ENCODE results near the gene LRP1B.

Gene LRP1B

DNA sequence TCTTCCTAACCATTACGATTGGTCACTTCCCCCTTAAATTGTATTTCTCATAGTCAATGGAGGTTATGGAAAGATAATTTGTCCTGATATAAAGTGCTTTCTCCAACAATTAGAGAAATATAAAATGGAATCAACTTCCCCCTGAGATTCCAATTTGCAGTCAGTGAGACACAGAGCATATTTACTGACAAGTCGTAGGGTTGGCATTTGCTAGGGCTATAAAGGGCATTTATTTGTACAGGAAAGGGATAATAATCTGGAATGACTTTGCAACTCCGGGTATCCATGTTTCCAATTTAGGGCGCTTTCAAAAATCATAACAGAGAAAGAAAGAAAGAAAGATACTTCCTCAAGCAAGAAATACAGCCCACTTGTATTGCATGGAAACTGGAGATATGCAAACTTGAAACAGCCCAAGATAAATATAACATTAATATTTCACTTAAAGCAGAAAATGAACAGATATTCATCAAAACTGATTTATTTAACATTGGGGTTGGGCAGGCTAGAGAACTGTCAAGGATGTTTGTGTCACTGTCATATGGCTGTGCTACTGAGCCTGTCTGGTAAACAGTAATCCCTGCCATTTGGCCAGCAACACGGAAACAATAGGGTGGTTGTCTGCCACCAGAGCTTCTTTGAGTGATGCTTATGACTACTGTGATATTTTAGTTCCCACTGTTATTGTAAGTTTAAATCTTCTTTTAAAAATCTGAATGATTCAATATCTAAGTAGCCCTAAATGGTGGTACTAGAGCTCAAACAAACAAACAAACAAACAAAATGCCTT is 621.8 kb downstream of the LRP1B start:
- H3K36me3 ChIP-seq (ENCODE audit: control insufficient read depth in 1 of 2, insufficient read depth in 2 of 2, low read length in 2 of 2) = no peaks in the 10 kb centered on the region
- no peak overlapping the region for H3K4me3 ChIP-seq (ENCODE audit: low read depth in 1 of 2, low read length in 2 of 2)
- H3K27ac ChIP-seq (ENCODE audit: low read depth, low read length) = no peak overlapping the region
- no peak overlapping the region for H3K9ac ChIP-seq (ENCODE audit: low read depth in 1 of 2, low read length in 2 of 2)
- no peaks in the 10 kb centered on the region for H3K4me1 ChIP-seq (ENCODE audit: control insufficient read depth in 1 of 2, insufficient read depth in 2 of 2, low read length in 2 of 2)
- no peaks in the 10 kb centered on the region for H3K9me3 ChIP-seq (ENCODE audit: control insufficient read depth in 1 of 2, low read length in 2 of 2)
- no peaks in the 10 kb centered on the region for H3K27me3 ChIP-seq (ENCODE audit: control insufficient read depth in 1 of 2, insufficient read depth in 2 of 2, low read length in 2 of 2)

DNA sequence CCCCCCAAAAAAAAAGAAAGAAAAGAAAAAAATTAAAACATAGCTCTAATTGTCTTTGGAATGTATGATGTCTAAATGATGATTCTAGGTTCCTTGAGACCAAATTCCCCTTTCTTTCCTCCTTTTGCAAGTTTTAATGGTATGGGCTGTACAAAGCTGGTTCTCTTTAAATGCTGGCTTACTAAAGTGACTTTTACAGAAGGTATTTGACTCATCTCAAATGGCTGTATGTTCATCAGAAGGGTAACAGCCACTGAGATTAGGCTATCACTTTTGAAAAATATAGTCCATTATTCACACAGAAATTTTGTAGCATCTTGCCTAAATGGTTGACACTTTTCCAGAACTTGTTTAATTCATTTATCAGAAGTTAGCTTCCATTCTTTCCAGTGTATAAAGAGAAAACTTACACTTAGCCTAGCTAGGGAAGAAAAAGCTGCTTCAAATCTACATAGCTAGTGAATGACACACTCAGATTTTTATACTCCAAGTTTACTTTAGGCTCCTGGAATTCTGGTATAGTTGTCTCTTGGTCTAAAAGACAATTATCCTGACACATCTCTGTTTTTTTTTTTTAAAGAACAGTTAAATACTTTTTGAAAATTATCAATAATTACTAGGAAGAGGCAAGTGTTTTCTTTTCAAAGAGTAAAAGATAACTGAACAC is 622.6 kb downstream of the LRP1B start:
- Histone ChIP-seq H3K9me3 (ENCODE audit: control insufficient read depth in 1 of 2, low read length in 2 of 2) (no peaks in the 10 kb centered on the region), H3K4me1 (ENCODE audit: control insufficient read depth in 1 of 2, insufficient read depth in 2 of 2, low read length in 2 of 2) (no peaks in the 10 kb centered on the region), H3K36me3 (ENCODE audit: control insufficient read depth in 1 of 2, insufficient read depth in 2 of 2, low read length in 2 of 2) (no peaks in the 10 kb centered on the region), H3K27me3 (ENCODE audit: control insufficient read depth in 1 of 2, insufficient read depth in 2 of 2, low read length in 2 of 2) (no peaks in the 10 kb centered on the region), H3K4me3 (ENCODE audit: low read depth in 1 of 2, low read length in 2 of 2) (no peak overlapping the region), H3K9ac (ENCODE audit: low read depth in 1 of 2, low read length in 2 of 2) (no peak overlapping the region), H3K27ac (ENCODE audit: low read depth, low read length) (no peak overlapping the region)

DNA sequence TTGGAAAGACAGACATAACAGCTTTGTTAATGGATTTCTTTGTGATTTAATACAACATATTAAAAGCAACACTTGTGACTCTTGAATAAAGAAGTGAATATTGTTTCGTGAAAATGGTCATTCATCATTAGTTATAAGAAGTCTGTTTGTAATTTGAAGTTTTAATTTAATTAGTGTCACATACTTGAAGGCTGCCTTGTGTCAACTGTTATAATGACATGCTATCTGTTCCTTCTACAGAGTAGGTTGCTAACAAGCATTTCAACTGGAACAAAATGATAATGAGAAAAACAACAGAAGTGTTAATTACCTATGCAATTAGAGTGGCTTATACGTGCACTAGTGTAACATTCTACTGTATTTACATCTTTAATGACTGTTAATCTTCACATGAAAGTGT is 624.7 kb downstream of the LRP1B start:
- no peaks in the 10 kb centered on the region for H3K9me3 ChIP-seq (ENCODE audit: control insufficient read depth in 1 of 2, low read length in 2 of 2)
- H3K27me3 ChIP-seq (ENCODE audit: control insufficient read depth in 1 of 2, insufficient read depth in 2 of 2, low read length in 2 of 2) = no peaks in the 10 kb centered on the region
- H3K36me3 ChIP-seq (ENCODE audit: control insufficient read depth in 1 of 2, insufficient read depth in 2 of 2, low read length in 2 of 2) = no peaks in the 10 kb centered on the region
- H3K4me1 ChIP-seq (ENCODE audit: control insufficient read depth in 1 of 2, insufficient read depth in 2 of 2, low read length in 2 of 2) = no peaks in the 10 kb centered on the region
- no peak overlapping the region for H3K27ac ChIP-seq (ENCODE audit: low read depth, low read length)
- no peak overlapping the region for H3K9ac ChIP-seq (ENCODE audit: low read depth in 1 of 2, low read length in 2 of 2)
- no peak overlapping the region for H3K4me3 ChIP-seq (ENCODE audit: low read depth in 1 of 2, low read length in 2 of 2)

DNA sequence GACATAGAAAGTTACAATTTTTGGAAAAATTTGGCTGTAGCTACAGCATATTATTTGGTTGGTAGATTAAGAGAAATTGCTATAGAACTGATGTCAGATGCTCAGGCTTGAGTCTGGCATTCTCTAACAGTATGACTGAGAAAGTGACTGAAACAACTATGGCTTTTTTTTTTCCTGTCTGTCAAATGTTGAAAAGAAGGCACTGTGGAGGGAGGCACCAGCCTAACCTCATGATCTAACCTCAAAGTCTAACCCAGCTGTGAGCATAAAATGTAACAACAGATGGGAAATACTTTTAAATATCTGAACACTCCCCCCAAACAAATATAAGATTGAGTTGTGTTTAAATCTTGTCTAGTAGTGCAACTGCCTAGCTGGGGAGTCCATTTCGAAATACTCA is 629.1 kb downstream of the LRP1B start:
- Histone ChIP-seq H3K27me3 (ENCODE audit: control insufficient read depth in 1 of 2, insufficient read depth in 2 of 2, low read length in 2 of 2) (no peaks in the 10 kb centered on the region), H3K4me1 (ENCODE audit: control insufficient read depth in 1 of 2, insufficient read depth in 2 of 2, low read length in 2 of 2) (no peaks in the 10 kb centered on the region), H3K36me3 (ENCODE audit: control insufficient read depth in 1 of 2, insufficient read depth in 2 of 2, low read length in 2 of 2) (no peaks in the 10 kb centered on the region), H3K9me3 (ENCODE audit: control insufficient read depth in 1 of 2, low read length in 2 of 2) (no peaks in the 10 kb centered on the region), H3K9ac (ENCODE audit: low read depth in 1 of 2, low read length in 2 of 2) (no peak overlapping the region), H3K27ac (ENCODE audit: low read depth, low read length) (no peak overlapping the region), H3K4me3 (ENCODE audit: low read depth in 1 of 2, low read length in 2 of 2) (no peak overlapping the region)

DNA sequence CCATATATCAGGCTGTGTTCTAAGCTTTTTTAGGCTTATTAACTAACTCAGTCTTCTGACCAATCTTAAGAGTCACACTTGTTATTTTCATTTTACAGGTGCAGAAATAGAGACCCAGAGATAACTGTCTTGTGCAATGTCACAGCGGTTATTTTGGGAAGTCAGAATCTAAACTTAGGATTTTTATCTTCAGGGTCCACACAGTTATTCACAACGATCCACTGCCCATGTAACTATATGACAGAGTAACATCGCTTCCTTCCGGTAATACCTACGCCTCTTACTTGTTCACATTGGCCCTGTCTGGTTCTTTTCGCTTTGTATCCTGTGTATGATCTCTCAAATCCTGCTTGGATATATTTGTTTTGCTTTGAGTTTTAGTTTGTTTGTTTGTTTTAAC is 631.7 kb downstream of the LRP1B start:
- no peaks in the 10 kb centered on the region for H3K9me3 ChIP-seq (ENCODE audit: control insufficient read depth in 1 of 2, low read length in 2 of 2)
- no peaks in the 10 kb centered on the region for H3K4me1 ChIP-seq (ENCODE audit: control insufficient read depth in 1 of 2, insufficient read depth in 2 of 2, low read length in 2 of 2)
- H3K27ac ChIP-seq (ENCODE audit: low read depth, low read length) = no peak overlapping the region

DNA sequence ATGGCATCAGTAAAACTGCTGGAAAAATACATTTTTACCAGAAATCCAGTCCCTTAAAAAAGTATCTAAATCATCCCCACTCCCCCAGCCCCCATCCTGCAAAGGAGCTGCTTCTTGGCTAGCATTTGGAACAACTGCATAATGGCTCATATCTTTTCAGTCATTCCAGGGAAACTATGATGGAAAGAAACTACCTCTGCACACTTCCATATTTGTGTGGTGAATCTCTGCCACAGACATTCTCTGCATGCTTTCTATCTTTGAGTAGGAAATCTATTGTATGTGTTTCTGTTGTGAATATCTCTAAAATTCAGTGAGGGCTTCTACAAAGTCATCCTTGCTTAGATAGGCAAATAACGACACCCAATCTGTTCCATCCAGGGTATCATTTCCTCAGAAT is 632.3 kb downstream of the LRP1B start:
- Histone ChIP-seq H3K9ac (ENCODE audit: low read depth in 1 of 2, low read length in 2 of 2) (no peak overlapping the region), H3K9me3 (ENCODE audit: control insufficient read depth in 1 of 2, low read length in 2 of 2) (no peaks in the 10 kb centered on the region)

More for the DNA sequence above, 631.7 kb downstream of the LRP1B start:
- Histone ChIP-seq H3K4me3 (ENCODE audit: low read depth in 1 of 2, low read length in 2 of 2) (no peak overlapping the region), H3K36me3 (ENCODE audit: control insufficient read depth in 1 of 2, insufficient read depth in 2 of 2, low read length in 2 of 2) (no peaks in the 10 kb centered on the region), H3K9ac (ENCODE audit: low read depth in 1 of 2, low read length in 2 of 2) (no peak overlapping the region), H3K27me3 (ENCODE audit: control insufficient read depth in 1 of 2, insufficient read depth in 2 of 2, low read length in 2 of 2) (no peaks in the 10 kb centered on the region)

DNA sequence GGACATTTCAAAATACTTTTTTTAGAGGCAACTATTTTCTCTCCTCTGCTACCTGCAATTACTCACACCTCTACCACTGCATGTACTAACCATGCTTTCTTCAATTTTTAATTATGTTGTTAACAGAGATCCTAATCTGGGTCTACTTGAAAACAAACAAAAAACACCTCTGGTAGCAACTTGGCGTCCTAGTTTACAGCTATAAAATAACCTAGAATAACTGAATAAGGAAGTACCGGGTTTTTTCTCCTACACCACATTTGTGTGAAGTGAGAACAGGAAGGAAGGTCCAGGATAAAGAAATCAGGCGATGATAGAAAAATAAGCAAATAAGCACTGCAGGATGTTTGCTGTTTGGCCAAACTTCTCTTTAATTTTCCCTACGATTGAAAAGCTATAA is 633.5 kb downstream of the LRP1B start:
- Histone ChIP-seq H3K4me1 (ENCODE audit: control insufficient read depth in 1 of 2, insufficient read depth in 2 of 2, low read length in 2 of 2) (no peaks in the 10 kb centered on the region), H3K27me3 (ENCODE audit: control insufficient read depth in 1 of 2, insufficient read depth in 2 of 2, low read length in 2 of 2) (no peaks in the 10 kb centered on the region), H3K27ac (ENCODE audit: low read depth, low read length) (no peak overlapping the region), H3K9ac (ENCODE audit: low read depth in 1 of 2, low read length in 2 of 2) (no peak overlapping the region), H3K4me3 (ENCODE audit: low read depth in 1 of 2, low read length in 2 of 2) (no peak overlapping the region), H3K9me3 (ENCODE audit: control insufficient read depth in 1 of 2, low read length in 2 of 2) (no peaks in the 10 kb centered on the region), H3K36me3 (ENCODE audit: control insufficient read depth in 1 of 2, insufficient read depth in 2 of 2, low read length in 2 of 2) (no peaks in the 10 kb centered on the region)

More for the DNA sequence above, 632.3 kb downstream of the LRP1B start:
- Histone ChIP-seq H3K27ac (ENCODE audit: low read depth, low read length) (no peak overlapping the region), H3K27me3 (ENCODE audit: control insufficient read depth in 1 of 2, insufficient read depth in 2 of 2, low read length in 2 of 2) (no peaks in the 10 kb centered on the region), H3K4me1 (ENCODE audit: control insufficient read depth in 1 of 2, insufficient read depth in 2 of 2, low read length in 2 of 2) (no peaks in the 10 kb centered on the region), H3K36me3 (ENCODE audit: control insufficient read depth in 1 of 2, insufficient read depth in 2 of 2, low read length in 2 of 2) (no peaks in the 10 kb centered on the region), H3K4me3 (ENCODE audit: low read depth in 1 of 2, low read length in 2 of 2) (no peak overlapping the region)

DNA sequence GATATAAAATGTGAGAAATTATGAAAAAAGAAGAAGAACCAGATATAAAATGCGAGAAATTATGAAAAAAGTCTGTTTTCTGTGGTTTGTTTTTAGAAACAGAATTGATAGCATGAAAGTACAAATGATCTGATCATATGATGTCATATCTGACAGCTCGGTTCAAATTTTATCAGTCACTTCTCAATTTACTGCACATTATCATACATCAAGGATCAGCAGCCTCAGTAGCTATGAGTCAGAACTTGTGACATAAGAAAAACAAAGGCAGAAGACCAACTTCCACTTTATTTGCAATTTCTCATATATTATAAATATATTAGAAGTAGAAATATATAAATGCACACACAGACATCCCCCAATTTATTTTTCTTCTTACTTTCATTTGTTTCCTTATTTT is 634.0 kb downstream of the LRP1B start:
- Histone ChIP-seq H3K9me3 (ENCODE audit: control insufficient read depth in 1 of 2, low read length in 2 of 2) (no peaks in the 10 kb centered on the region), H3K4me3 (ENCODE audit: low read depth in 1 of 2, low read length in 2 of 2) (no peak overlapping the region), H3K36me3 (ENCODE audit: control insufficient read depth in 1 of 2, insufficient read depth in 2 of 2, low read length in 2 of 2) (no peaks in the 10 kb centered on the region), H3K27ac (ENCODE audit: low read depth, low read length) (no peak overlapping the region), H3K27me3 (ENCODE audit: control insufficient read depth in 1 of 2, insufficient read depth in 2 of 2, low read length in 2 of 2) (no peaks in the 10 kb centered on the region), H3K9ac (ENCODE audit: low read depth in 1 of 2, low read length in 2 of 2) (no peak overlapping the region), H3K4me1 (ENCODE audit: control insufficient read depth in 1 of 2, insufficient read depth in 2 of 2, low read length in 2 of 2) (no peaks in the 10 kb centered on the region)

DNA sequence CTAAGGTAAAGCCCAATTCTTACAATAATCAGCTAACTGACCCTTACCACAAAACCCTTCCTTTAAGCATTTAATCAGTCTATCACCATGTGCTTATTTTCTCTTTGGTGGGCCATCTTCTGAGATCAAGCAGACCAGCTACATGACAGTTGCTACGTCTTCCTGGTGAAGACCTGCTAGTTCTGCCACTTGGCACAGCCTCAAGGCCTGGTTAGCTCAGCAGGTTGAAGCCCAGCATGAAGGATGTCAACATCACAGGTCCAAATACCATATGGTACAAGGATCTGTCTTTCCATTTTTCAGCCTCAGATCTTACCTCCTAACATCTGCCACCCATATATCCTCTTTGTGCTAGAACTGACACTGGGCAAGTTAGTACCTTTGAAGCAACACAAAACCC is 636.9 kb downstream of the LRP1B start:
- Histone ChIP-seq H3K9ac (ENCODE audit: low read depth in 1 of 2, low read length in 2 of 2) (no peak overlapping the region), H3K9me3 (ENCODE audit: control insufficient read depth in 1 of 2, low read length in 2 of 2) (no peaks in the 10 kb centered on the region), H3K4me1 (ENCODE audit: control insufficient read depth in 1 of 2, insufficient read depth in 2 of 2, low read length in 2 of 2) (no peaks in the 10 kb centered on the region), H3K4me3 (ENCODE audit: low read depth in 1 of 2, low read length in 2 of 2) (no peak overlapping the region), H3K27me3 (ENCODE audit: control insufficient read depth in 1 of 2, insufficient read depth in 2 of 2, low read length in 2 of 2) (no peaks in the 10 kb centered on the region), H3K36me3 (ENCODE audit: control insufficient read depth in 1 of 2, insufficient read depth in 2 of 2, low read length in 2 of 2) (no peaks in the 10 kb centered on the region), H3K27ac (ENCODE audit: low read depth, low read length) (no peak overlapping the region)

DNA sequence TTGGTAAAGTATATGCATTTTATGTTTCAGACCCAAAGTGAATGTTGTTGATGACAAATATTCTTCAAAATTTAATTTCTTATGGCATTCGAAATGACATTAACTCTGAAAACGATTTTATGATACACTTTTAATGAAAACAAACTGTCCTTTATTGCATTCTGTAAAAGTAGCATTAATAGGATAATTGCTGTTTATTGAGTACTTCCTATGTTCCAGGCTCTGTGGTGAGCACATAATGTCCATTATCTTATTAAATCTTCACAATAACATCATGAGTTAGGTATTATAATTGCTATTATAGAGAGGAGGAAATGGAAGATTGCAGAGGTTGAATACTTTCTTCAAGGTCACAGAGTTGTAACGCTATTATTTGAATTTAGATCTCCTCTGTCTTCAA is 638.0 kb downstream of the LRP1B start:
- Histone ChIP-seq H3K27ac (ENCODE audit: low read depth, low read length) (no peak overlapping the region), H3K4me3 (ENCODE audit: low read depth in 1 of 2, low read length in 2 of 2) (no peak overlapping the region), H3K9me3 (ENCODE audit: control insufficient read depth in 1 of 2, low read length in 2 of 2) (no peaks in the 10 kb centered on the region), H3K36me3 (ENCODE audit: control insufficient read depth in 1 of 2, insufficient read depth in 2 of 2, low read length in 2 of 2) (no peaks in the 10 kb centered on the region), H3K4me1 (ENCODE audit: control insufficient read depth in 1 of 2, insufficient read depth in 2 of 2, low read length in 2 of 2) (no peaks in the 10 kb centered on the region), H3K27me3 (ENCODE audit: control insufficient read depth in 1 of 2, insufficient read depth in 2 of 2, low read length in 2 of 2) (no peaks in the 10 kb centered on the region), H3K9ac (ENCODE audit: low read depth in 1 of 2, low read length in 2 of 2) (no peak overlapping the region)

All from duodenal mucosa (tissue), 2 donors.